WTC11 (cell line): ENCODE results near the gene E2F4. TPM values are rescaled to one million over a fixed set of nuclear protein-coding genes. Genes with fewer than 3 reads are reported as not detected.

Source experiments
- ATAC-seq: fragments of 200-7000 bp; cut with Tn5 transposase; 2 replicates; pipeline ENCODE4 v1.10.0; 2021; ENCODE audit warnings: mild to moderate bottlenecking, moderate library complexity
- CTCF ChIA-PET: fragments of 300-600 bp; sonication (Branson Sonifier 250); formaldehyde crosslinking; loops from one replicate; lab custom pipeline; 2021; ENCODE audit warnings: antibody characterized with exemption; lab: Charles Lee
- POLR2A ChIA-PET: fragments of 350-600 bp; sonication (Branson Sonifier 250); formaldehyde crosslinking; loops from one replicate; lab custom pipeline; 2021; ENCODE audit warnings: antibody characterized with exemption; lab: Charles Lee
- DNase-seq: peaks from one replicate; pipeline ENCODE4 v3.0.0; 2021; ENCODE audit warnings: low spot score
- H3K27ac Mint-ChIP-seq: 2 replicates; pipeline ENCODE4 v1.8.0; 2021; ENCODE audit warnings: mixed read lengths
- H3K27me3 Mint-ChIP-seq: 2 replicates; pipeline ENCODE4 v1.8.0; 2021; ENCODE audit warnings: low read depth, mild to moderate bottlenecking, moderate library complexity, mixed read lengths
- H3K36me3 Mint-ChIP-seq: 2 replicates; pipeline ENCODE4 v1.8.0; 2021; ENCODE audit warnings: mixed read lengths
- H3K4me1 Mint-ChIP-seq: 2 replicates; pipeline ENCODE4 v1.8.0; 2022; ENCODE audit warnings: mixed read lengths
- H3K4me3 Mint-ChIP-seq: 2 replicates; pipeline ENCODE4 v1.8.0; 2021; ENCODE audit warnings: mild to moderate bottlenecking, moderate library complexity, mixed read lengths
- H3K9me3 Mint-ChIP-seq: 2 replicates; pipeline ENCODE4 v1.8.0; 2021; ENCODE audit warnings: mixed read lengths
- CREB1 ChIP-seq: sonication (generic); formaldehyde crosslinking; IDR thresholded peaks from 2 replicates; pipeline ENCODE4 v1.8.0; 2023; ENCODE audit warnings: mild to moderate bottlenecking, missing genetic modification reagents
- ETV6 ChIP-seq: sonication (generic); formaldehyde crosslinking; IDR thresholded peaks from 2 replicates; pipeline ENCODE4 v1.8.1; 2022; ENCODE audit warnings: mild to moderate bottlenecking, missing genetic modification reagents
- FOXJ3 ChIP-seq: sonication (generic); formaldehyde crosslinking; IDR thresholded peaks from 2 replicates; pipeline ENCODE4 v1.9.0; 2021; ENCODE audit warnings: missing genetic modification reagents, mild to moderate bottlenecking, borderline replicate concordance
- FOXP1 ChIP-seq: sonication (generic); formaldehyde crosslinking; IDR thresholded peaks from 2 replicates; pipeline ENCODE4 v1.8.0; 2022; ENCODE audit warnings: missing genetic modification reagents, mild to moderate bottlenecking, moderate library complexity, borderline replicate concordance
- NFE2L1 ChIP-seq: sonication (generic); formaldehyde crosslinking; IDR thresholded peaks from 2 replicates; pipeline ENCODE4 v1.8.1; 2023; ENCODE audit warnings: missing genetic modification reagents
- NR1H2 ChIP-seq: sonication (generic); formaldehyde crosslinking; IDR thresholded peaks from 2 replicates; pipeline ENCODE4 v1.9.0; 2021; ENCODE audit warnings: mild to moderate bottlenecking, moderate library complexity, missing genetic modification reagents
- RELA ChIP-seq: sonication (generic); formaldehyde crosslinking; IDR thresholded peaks from 2 replicates; pipeline ENCODE4 v1.8.1; 2022; ENCODE audit warnings: missing genetic modification reagents, mild to moderate bottlenecking, borderline replicate concordance
- SP1 ChIP-seq: sonication (generic); formaldehyde crosslinking; conservative IDR thresholded peaks from 2 replicates; pipeline ENCODE4 v1.8.1; 2022; ENCODE audit warnings: missing genetic modification reagents
- TP53 ChIP-seq: sonication (generic); formaldehyde crosslinking; IDR thresholded peaks from 2 replicates; pipeline ENCODE4 v1.8.1; 2023; ENCODE audit warnings: mild to moderate bottlenecking, missing genetic modification reagents
- ZBTB21 ChIP-seq: sonication (generic); formaldehyde crosslinking; IDR thresholded peaks from 2 replicates; pipeline ENCODE4 v1.8.1; 2023; ENCODE audit warnings: mild to moderate bottlenecking, missing genetic modification reagents, borderline replicate concordance
- ZNF138 ChIP-seq: sonication (generic); formaldehyde crosslinking; conservative IDR thresholded peaks from 2 replicates; pipeline ENCODE4 v1.8.1; 2022; ENCODE audit warnings: mild to moderate bottlenecking, moderate library complexity, missing genetic modification reagents
- ZNF219 ChIP-seq: sonication (generic); formaldehyde crosslinking; IDR thresholded peaks from 2 replicates; pipeline ENCODE4 v1.8.0; 2023; ENCODE audit warnings: missing genetic modification reagents, mild to moderate bottlenecking, borderline replicate concordance
- ZNF396 ChIP-seq: fragments of 250-450 bp; sonication (Bioruptor Pico); IDR thresholded peaks from 2 replicates; pipeline ENCODE4 v1.8.0; 2021; ENCODE audit warnings: mild to moderate bottlenecking, moderate library complexity, borderline replicate concordance
- total RNA-seq: library from RNA; stranded (reverse); gene quantifications from 3 replicates; pipeline ENCODE4 v1.2.3, GENCODE V29; 2021
- TF ChIP-seq, protein P1 (sequence below): sonication (generic); formaldehyde crosslinking; IDR thresholded peaks from 2 replicates; pipeline ENCODE4 v1.8.0; 2023; ENCODE audit warnings: missing genetic modification reagents, mild to moderate bottlenecking, borderline replicate concordance
- TF ChIP-seq, protein P2 (sequence below): sonication (generic); formaldehyde crosslinking; IDR thresholded peaks from 2 replicates; pipeline ENCODE4 v1.8.1; 2023; ENCODE audit warnings: mild to moderate bottlenecking, missing genetic modification reagents, moderate library complexity
- TF ChIP-seq, protein P3 (sequence below): sonication (generic); formaldehyde crosslinking; IDR thresholded peaks from 2 replicates; pipeline ENCODE4 v1.8.1; 2022; ENCODE audit warnings: low read depth, mild to moderate bottlenecking, moderate library complexity, missing genetic modification reagents, borderline replicate concordance
- TF ChIP-seq, protein P4 (sequence below): sonication (generic); formaldehyde crosslinking; IDR thresholded peaks from 2 replicates; pipeline ENCODE4 v1.8.1; 2023; ENCODE audit warnings: mild to moderate bottlenecking, moderate library complexity, missing genetic modification reagents
- TF ChIP-seq, protein P5 (sequence below): sonication (generic); formaldehyde crosslinking; IDR thresholded peaks from 2 replicates; pipeline ENCODE4 v1.8.1; 2023; ENCODE audit warnings: mild to moderate bottlenecking, missing genetic modification reagents, borderline replicate concordance
- TF ChIP-seq, protein P6 (sequence below): sonication (generic); formaldehyde crosslinking; IDR thresholded peaks from 2 replicates; pipeline ENCODE4 v1.8.1; 2022; ENCODE audit warnings: missing genetic modification reagents, borderline replicate concordance
- TF ChIP-seq, protein P7 (sequence below): sonication (generic); formaldehyde crosslinking; IDR thresholded peaks from 2 replicates; pipeline ENCODE4 v1.8.0; 2022; ENCODE audit warnings: mild to moderate bottlenecking, missing genetic modification reagents

Gene E2F4
- total RNA-seq, 1 experiment from 2014 or later: 85.0 TPM

DNA sequence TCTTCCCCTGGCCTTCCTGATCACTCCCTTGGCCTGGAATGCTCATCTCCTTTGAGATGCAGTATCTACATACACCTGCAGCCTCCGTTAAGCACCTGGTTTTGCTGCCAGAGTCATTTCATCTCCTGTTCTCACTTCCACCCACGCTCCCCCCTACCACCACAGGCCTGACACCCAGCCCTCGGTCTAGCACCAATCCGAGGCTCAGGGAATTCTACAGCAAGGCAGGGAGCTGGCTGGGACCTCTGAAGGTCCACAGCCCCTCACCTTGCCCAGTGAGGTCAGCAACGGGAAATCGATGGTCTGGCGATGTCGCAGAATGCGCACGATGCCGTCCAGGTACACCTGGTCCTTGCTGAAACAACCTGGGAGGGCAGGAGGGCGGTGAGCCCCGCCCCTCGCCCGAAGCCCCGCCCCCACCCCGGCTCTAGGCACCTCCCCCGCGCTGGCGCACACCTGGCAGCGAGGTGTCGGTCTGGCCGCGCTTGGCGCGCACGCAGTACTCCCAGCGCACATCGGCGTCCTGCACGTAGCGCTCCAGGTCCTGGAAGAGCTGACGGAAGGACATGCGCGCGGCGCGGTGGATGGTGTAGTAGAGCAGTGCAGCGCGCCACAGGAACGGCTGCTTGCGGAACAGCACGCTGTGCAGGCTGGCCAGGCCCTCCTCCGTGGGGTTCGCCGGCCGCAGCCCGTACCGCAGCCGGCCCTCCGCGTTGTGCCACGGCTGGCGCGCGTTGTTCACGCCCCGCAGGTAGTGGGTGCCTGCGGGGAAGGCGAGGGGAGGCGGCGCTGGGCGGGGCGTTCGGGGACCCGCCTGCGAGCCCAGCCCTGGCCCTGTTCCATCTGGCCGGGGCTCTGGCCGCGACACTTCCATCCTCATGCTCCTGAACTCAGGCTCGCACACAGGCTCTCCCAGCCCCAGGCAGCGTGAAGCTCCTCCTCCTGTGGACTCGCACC lies 13.9 kb upstream of the E2F4 start:
- Mint-ChIP-seq H3K36me3 (peaks cover 3% of the 10 kb centered on the region; the same call in 1 of the 2 replicates), H3K27me3 (peaks cover 54% of the 10 kb centered on the region), H3K27ac (peak overlapping the region; percentile 63; the same call in 1 of the 2 replicates), H3K4me1 (peaks cover 22% of the 10 kb centered on the region), H3K4me3 (peak overlapping the region; percentile 65), H3K9me3 (no peaks in the 10 kb centered on the region)
- DNase-seq (peak; percentile 93), ATAC-seq (peak; percentile 85)
- POLR2A ChIA-PET: interaction anchor here (0.6 to 1.4 kb wide), 4 partner anchors 9 to 166 kb away, joined by 3 to 5 read pairs (median 3); partner anchors contain the start of genes FBXL8 and TRADD
- CTCF ChIA-PET: interaction anchor here (0.6 to 5.9 kb wide), 10 partner anchors 7 to 224 kb away, joined by 3 to 37 read pairs (median 6); partner anchors contain the start of genes B3GNT9, CES3 and NOL3
- TF ChIP-seq ZNF138 (CRISPR knock-in tag) (peak; percentile 90; the same call in 1 of the 2 replicates), FOXP1 (CRISPR knock-in tag) (peak; percentile 71; the same call in 1 of the 2 replicates), ETV6 (CRISPR knock-in tag) (peak; percentile 9; the same call in 1 of the 2 replicates), ZNF219 (no peak), ZNF396 (CRISPR knock-in tag) (no peak), FOXJ3 (no peak), NR1H2 (CRISPR knock-in tag) (no peak), ZBTB21 (CRISPR knock-in tag) (peak; percentile 81; the same call in 1 of the 2 replicates), SP1 (CRISPR knock-in tag) (peak; percentile 84), RELA (CRISPR knock-in tag) (0 out of 2 replicates have a peak, but pooled peaks have one; percentile 82), TP53 (CRISPR knock-in tag) (peak; percentile 85), CREB1 (CRISPR knock-in tag) (0 out of 2 replicates have a peak, but pooled peaks have one; percentile 25), NFE2L1 (CRISPR knock-in tag) (peak; percentile 21; the same call in 1 of the 2 replicates)
- TF ChIP-seq, protein P1, sequence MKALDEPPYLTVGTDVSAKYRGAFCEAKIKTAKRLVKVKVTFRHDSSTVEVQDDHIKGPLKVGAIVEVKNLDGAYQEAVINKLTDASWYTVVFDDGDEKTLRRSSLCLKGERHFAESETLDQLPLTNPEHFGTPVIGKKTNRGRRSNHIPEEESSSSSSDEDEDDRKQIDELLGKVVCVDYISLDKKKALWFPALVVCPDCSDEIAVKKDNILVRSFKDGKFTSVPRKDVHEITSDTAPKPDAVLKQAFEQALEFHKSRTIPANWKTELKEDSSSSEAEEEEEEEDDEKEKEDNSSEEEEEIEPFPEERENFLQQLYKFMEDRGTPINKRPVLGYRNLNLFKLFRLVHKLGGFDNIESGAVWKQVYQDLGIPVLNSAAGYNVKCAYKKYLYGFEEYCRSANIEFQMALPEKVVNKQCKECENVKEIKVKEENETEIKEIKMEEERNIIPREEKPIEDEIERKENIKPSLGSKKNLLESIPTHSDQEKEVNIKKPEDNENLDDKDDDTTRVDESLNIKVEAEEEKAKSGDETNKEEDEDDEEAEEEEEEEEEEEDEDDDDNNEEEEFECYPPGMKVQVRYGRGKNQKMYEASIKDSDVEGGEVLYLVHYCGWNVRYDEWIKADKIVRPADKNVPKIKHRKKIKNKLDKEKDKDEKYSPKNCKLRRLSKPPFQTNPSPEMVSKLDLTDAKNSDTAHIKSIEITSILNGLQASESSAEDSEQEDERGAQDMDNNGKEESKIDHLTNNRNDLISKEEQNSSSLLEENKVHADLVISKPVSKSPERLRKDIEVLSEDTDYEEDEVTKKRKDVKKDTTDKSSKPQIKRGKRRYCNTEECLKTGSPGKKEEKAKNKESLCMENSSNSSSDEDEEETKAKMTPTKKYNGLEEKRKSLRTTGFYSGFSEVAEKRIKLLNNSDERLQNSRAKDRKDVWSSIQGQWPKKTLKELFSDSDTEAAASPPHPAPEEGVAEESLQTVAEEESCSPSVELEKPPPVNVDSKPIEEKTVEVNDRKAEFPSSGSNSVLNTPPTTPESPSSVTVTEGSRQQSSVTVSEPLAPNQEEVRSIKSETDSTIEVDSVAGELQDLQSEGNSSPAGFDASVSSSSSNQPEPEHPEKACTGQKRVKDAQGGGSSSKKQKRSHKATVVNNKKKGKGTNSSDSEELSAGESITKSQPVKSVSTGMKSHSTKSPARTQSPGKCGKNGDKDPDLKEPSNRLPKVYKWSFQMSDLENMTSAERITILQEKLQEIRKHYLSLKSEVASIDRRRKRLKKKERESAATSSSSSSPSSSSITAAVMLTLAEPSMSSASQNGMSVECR (CRISPR knock-in tag): peak; percentile 73; the same call in 1 of the 2 replicates
- TF ChIP-seq, protein P2, sequence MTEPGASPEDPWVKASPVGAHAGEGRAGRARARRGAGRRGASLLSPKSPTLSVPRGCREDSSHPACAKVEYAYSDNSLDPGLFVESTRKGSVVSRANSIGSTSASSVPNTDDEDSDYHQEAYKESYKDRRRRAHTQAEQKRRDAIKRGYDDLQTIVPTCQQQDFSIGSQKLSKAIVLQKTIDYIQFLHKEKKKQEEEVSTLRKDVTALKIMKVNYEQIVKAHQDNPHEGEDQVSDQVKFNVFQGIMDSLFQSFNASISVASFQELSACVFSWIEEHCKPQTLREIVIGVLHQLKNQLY: no peak
- TF ChIP-seq, protein P3, sequence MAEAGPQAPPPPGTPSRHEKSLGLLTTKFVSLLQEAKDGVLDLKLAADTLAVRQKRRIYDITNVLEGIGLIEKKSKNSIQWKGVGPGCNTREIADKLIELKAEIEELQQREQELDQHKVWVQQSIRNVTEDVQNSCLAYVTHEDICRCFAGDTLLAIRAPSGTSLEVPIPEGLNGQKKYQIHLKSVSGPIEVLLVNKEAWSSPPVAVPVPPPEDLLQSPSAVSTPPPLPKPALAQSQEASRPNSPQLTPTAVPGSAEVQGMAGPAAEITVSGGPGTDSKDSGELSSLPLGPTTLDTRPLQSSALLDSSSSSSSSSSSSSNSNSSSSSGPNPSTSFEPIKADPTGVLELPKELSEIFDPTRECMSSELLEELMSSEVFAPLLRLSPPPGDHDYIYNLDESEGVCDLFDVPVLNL: peak; percentile 57; the same call in 1 of the 2 replicates
- TF ChIP-seq, protein P4, sequence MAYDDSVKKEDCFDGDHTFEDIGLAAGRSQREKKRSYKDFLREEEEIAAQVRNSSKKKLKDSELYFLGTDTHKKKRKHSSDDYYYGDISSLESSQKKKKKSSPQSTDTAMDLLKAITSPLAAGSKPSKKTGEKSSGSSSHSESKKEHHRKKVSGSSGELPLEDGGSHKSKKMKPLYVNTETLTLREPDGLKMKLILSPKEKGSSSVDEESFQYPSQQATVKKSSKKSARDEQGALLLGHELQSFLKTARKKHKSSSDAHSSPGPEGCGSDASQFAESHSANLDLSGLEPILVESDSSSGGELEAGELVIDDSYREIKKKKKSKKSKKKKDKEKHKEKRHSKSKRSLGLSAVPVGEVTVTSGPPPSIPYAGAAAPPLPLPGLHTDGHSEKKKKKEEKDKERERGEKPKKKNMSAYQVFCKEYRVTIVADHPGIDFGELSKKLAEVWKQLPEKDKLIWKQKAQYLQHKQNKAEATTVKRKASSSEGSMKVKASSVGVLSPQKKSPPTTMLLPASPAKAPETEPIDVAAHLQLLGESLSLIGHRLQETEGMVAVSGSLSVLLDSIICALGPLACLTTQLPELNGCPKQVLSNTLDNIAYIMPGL: 0 out of 2 replicates have a peak, but pooled peaks have one; percentile 58
- TF ChIP-seq, protein P5, sequence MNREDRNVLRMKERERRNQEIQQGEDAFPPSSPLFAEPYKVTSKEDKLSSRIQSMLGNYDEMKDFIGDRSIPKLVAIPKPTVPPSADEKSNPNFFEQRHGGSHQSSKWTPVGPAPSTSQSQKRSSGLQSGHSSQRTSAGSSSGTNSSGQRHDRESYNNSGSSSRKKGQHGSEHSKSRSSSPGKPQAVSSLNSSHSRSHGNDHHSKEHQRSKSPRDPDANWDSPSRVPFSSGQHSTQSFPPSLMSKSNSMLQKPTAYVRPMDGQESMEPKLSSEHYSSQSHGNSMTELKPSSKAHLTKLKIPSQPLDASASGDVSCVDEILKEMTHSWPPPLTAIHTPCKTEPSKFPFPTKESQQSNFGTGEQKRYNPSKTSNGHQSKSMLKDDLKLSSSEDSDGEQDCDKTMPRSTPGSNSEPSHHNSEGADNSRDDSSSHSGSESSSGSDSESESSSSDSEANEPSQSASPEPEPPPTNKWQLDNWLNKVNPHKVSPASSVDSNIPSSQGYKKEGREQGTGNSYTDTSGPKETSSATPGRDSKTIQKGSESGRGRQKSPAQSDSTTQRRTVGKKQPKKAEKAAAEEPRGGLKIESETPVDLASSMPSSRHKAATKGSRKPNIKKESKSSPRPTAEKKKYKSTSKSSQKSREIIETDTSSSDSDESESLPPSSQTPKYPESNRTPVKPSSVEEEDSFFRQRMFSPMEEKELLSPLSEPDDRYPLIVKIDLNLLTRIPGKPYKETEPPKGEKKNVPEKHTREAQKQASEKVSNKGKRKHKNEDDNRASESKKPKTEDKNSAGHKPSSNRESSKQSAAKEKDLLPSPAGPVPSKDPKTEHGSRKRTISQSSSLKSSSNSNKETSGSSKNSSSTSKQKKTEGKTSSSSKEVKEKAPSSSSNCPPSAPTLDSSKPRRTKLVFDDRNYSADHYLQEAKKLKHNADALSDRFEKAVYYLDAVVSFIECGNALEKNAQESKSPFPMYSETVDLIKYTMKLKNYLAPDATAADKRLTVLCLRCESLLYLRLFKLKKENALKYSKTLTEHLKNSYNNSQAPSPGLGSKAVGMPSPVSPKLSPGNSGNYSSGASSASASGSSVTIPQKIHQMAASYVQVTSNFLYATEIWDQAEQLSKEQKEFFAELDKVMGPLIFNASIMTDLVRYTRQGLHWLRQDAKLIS: no peak
- TF ChIP-seq, protein P6, sequence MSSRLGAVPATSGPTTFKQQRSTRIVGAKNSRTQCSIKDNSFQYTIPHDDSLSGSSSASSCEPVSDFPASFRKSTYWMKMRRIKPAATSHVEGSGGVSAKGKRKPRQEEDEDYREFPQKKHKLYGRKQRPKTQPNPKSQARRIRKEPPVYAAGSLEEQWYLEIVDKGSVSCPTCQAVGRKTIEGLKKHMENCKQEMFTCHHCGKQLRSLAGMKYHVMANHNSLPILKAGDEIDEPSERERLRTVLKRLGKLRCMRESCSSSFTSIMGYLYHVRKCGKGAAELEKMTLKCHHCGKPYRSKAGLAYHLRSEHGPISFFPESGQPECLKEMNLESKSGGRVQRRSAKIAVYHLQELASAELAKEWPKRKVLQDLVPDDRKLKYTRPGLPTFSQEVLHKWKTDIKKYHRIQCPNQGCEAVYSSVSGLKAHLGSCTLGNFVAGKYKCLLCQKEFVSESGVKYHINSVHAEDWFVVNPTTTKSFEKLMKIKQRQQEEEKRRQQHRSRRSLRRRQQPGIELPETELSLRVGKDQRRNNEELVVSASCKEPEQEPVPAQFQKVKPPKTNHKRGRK (CRISPR knock-in tag): no peak
- TF ChIP-seq, protein P7, sequence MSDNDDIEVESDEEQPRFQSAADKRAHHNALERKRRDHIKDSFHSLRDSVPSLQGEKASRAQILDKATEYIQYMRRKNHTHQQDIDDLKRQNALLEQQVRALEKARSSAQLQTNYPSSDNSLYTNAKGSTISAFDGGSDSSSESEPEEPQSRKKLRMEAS (CRISPR knock-in tag): peak; percentile 87
